Measurements from ENCODE around the gene NUP62.
A peak's percentile ranks its signal among the peaks of the same experiment; 100 is the strongest.

Gene NUP62

DNA sequence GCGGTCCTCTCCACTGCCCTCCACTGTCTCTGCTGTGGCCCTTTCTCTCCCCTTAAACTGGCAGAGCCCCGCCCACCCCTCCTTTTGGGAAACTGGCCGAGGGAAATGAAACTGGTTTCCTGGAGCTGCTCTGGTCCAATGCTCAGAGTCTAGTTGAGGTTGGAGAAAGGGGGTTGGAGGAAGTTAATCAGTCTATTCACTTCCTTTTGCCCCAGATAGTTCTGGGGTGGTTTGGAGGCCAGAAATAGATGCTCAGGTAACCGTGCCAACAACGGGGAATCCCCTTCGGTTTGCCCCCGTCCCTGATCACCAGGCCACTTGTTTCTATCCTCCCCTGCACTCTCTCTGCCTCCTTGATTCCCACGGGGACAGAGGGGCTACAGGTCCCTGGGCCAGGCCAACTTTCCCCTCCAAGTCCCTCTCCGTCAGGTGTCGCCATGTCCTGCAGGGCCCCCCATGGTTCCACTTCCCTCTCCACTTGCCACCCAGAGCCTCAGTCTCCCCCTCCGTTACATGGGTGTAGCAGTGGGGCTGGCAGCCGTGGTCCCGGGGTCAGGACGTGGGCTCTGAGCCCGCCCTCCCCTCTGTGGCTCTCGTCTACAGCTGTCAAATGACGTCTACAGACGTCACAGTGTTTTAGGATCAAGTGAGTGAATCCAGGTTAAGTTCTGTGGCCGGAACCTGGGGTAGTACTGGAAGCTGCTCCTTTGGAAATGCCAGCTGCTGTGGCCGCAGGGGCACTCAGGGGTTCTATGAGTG lies 32.3 kb downstream of the NUP62 start, which contains the start of gene IL4I1:
TSS of gene IL4I1 (minus strand) at position 25 of the 759 bp plus-strand sequence. CDS start 727 bp downstream, outside the sequence.
- peak; percentile 86 to 93 (median 90) for DNase-seq

DNA sequence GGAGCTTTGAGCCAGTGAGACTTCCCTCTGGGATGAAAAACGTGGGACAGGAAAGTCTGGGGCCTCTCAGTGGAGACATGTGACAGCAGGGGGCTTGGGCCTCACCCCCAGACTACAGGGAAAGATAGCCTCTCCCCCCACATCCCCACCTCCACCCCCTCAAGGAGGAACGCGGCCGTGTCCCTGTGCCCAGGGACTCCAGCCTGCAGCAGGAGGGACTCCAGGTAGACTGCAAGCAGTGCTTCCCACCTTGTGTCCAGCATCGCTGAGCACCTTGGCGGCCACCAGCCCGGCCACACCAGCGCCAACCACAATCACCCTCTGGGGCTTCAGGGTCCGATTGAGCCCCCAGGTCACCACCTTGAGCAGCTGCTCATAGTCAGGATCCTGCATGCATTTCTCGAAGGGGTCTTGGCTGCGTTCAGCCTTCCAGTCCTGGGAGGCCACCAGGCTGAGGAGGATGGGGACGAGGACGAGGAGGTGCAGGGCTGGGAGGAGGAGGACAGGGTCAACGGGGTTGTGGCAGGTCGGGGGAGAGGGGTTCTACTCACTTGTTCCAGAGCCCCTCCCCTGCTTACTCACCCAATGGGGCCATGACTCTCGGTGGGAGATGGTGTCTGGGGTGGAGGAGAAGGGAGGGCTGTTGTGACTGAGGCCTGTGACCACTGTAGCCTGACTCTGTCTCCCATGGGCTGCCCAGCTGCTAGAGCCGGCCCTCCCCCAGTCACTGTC lies 33.6 kb downstream of the NUP62 start:
- DNase-seq: no peak

DNA sequence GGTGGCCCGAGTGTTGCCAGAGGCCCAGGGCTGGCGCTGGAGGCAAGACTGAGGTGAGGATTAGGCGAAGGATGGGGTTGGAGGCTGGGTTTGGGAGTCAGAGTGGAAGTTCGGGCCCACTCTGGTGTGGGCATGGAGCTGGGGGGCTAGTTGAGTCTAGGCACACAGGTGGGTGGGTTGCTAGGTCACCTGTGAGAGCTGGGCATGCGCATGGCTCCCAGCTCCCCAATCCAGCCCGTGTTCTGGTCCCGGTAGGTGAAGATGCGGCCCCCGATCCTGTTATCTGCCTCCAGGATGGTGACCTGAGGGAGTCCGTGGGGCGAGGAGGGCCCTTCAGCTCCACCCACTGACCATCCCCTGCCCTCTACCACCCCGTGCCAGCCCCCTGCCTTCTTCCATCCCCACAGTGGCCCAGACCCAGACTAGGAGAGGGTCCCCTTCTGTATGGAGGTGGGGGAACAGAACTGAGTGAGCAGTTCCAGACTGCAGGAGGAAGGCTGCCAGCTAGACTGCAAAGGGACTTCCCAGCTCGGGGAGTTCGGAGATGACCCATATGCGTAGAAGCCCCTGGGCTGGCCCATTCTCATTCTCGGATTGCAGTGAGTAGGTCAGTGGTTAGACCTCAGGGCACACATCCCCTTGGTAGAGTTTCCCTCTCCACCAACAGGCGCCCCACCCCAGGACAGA lies 34.3 kb downstream of the NUP62 start:
- DNase-seq: peak; percentile 30 to 69 (median 54)

DNA sequence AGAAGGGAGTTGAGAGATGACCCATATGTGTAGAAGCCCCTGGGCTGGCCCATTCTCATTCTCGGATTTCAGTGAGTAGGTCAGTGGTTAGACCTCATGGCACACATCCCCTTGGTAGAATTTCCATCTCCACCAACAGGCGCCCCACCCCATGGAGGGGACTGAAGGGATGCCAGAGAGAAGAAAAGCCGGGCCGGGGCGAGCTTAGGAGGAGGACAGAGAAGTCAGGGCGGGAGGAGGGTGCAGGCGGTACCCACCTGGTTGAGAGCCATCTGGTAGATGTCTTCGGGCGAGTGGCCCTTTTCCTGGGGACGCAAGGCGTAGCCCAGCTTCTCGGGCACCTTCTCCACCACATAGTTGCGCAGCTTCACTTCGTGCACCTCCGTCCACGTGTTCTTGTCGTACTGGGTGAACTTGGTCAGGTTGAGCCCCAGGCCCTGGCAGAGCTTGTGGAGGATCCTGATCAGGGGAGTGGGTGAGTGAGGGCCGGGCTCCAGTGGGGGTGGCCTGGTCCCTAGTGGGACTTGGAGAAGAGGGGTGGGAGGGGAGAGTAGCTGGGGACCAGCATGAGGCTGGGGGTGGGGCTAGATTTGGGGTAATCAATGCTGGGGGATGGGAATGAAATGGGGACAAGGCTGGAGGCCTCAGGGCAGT lies 35.2 kb downstream of the NUP62 start:
- no peak for DNase-seq

DNA sequence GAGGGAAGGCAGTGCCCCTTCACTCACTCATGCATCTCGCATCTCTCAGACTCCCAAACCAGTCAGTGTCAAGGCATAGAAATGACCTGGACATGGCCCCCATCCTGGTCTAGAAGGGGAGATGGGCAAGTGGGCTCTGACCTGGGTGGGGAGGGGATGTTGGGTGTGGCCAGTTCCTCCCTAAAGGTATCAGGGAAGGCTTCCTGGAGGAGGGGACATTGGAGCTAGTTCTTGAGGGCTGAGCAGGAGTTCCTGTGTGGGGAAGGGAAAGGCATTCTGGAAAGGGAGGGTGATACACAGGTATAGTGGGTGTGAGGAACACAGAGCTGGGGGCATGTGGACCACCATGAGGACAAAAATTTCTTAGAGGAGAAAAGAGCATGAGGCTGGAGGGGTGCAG lies 36.6 kb downstream of the NUP62 start:
- DNase-seq: no peak

DNA sequence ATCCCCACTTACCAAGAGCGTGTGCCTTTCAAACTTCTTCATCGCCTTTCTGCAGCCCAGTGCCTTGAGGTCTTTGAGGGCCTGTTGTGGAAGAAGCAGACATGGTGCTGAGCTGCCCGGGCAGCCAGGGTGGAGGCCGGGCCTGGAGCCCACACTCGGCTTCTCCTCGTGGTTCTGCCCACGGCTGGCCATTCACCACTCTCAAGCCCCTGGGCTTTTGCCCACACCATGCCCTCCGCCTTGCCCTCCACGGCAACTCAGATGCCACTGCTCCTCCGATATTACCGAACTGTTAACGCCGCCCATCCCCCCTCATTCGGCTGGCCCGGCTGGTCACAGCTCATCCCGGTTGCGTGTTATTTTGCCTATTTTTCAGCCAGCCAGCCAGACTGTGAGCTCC lies 37.9 kb downstream of the NUP62 start:
- DNase-seq: no peak

DNA sequence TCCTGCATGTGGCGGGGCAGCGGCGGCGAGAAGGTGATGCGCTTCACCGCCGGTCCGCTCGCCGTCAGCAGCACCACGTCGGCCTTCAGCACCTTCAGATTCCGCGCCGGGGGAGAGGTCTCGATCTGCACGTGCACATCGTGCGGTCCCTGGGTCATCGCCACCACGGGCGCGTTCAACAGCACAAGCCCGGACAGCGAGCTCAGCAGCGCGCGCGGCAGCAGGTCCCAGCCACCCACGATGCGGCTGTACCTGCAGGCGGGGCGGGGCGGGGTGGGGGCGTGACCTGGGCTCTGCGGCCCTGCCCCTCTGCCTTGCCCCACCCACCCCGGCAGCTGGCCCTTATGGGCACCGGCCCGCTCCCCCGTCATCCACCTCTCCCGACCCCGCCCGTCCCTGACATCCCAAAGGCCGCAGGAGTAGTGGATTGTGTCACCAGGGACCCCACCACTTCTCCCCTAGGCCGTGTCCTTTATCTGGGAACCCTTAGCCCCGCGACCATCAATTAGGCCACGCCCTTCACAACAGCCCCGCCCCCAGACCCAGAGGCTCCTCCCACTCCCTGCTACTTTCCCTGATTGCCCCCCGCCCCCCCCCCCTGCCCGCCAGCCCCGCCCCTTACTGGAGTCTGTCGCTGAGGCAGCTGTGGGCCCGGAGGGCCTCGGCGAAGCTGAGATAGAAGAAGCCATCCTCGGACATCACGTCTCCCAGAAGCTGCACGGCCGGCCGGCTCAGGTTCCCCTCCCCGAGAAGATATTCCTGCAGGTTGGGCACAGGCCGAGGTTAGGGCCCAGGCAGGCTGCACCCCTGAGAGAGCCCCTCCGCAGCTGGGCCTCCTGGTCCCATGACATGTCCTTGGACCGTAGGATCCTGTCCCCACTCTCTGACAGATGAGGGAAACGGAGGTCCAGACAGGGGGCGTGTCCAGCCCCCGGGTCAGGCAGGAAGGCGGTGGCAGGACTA lies 38.7 kb downstream of the NUP62 start:
- DNase-seq: peak in 1 of 4 experiments; percentile 28

DNA sequence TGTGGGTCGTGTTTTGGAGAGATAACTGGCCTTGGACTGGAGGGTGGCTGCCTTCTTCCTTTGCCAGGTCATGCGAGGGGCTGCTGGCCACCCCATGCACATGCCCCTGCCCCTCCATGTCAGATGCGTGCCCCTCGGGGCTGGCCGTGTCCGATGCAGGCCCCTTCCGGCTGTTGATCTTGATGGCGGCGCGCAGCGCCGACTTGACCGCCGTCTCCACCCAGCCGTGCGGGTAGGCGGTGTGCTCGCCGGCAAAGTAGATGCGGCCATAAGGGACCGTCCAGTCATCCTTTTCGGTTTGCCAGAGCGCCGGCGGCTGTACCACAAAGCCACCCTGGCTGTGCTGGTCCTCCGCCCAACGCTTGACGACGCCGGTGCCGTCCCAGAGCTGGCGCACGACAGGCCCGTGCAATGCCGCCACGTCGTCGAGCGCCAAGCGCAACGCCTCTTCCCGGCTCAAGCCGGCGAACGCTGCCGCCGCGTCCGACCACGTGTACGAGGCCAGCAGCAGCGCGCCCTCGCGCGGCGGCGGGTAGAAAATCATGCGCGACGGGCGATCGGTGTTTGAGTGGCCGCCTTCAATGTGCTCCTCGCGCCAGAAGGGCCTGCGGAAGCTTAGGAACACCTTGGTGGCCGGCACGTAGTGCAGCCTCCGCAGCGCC lies 39.5 kb downstream of the NUP62 start:
- DNase-seq: peak; percentile 79 to 91 (median 84)

DNA sequence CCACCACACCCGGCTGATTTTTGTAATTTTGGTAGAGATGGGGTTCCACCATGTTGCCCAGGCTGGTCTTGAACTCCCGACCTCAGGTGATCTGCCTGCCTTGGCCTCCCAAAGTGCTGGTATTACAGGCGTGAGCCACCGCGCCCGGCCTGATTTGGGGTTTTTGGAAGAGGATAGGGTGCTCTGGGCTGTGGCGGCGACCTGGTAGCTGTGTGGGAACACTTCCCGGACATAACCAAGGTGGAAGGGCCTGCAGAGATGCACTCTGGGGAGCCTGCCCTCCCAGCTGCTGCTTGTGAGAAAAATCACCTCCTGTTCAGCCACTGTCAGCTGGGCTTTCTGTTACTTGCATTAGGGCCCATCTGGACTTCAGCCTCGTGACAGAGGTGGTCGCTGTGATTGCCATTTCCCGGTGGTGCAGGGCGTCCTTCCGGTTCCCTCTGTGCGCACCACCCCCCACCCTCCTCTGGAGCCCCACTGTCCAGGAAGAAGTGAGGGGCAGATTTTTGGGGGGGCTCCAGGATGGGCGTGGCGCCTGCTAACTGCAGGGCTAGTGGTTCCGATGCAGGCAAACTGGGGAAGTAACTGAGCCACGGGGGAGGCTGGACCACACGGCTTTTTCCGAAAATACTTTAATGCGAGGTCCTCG lies 40.1 kb downstream of the NUP62 start:
- no peak for DNase-seq

DNA sequence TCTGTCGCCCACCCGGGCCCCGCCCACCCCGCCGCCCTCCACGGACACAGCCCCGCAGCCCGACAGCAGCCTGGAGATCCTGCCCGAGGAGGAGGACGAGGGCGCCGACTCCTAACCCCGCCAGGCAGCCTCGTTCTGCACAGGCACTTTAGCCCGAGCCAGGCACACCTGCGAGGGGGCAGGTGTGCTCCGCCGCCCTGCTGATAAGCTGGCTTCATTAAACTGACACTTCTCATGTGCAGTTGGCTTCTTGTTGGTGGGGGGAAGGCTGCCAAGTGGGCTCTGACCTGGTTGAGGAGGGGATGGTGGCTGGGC lies 40.8 kb downstream of the NUP62 start:
- no peak for DNase-seq

DNA sequence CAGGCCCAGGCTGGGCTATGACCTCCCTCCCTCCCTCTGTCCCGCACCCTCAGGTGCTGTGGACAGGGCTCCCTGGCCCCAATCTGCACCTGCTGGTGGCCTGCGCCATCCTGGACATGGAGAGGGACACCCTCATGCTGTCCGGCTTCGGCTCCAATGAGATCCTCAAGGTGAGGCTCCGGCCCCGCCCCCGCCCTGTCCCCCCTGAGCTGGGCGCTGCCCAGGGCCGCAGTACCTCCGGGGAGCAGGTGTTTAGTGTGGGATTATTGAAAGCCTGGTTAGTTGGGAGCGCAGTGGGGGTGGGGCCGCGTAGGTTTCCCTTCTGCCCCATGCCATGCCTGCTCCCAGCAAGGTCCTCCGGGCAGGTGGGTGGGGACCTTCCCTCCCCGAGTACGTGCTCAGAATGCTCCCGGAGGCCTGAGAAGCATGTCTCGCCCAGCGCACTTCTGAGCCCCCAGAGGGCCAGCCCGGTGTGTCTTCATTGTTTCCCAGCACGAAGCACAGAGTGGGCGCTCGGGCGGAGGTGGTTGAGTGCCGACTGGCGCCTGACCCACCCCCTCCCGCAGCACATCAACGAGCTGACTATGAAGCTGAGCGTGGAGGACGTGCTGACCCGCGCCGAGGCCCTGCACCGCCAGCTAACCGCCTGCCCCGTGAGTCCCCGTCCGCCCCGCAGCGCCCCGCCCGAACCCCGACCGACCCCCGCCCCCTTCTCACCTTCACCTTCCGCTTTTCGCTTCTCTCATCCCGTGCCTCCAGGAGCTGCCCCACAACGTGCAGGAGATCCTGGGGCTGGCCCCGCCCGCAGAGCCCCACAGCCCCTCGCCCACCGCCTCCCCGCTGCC lies 41.4 kb downstream of the NUP62 start:
- DNase-seq: no peak

DNA sequence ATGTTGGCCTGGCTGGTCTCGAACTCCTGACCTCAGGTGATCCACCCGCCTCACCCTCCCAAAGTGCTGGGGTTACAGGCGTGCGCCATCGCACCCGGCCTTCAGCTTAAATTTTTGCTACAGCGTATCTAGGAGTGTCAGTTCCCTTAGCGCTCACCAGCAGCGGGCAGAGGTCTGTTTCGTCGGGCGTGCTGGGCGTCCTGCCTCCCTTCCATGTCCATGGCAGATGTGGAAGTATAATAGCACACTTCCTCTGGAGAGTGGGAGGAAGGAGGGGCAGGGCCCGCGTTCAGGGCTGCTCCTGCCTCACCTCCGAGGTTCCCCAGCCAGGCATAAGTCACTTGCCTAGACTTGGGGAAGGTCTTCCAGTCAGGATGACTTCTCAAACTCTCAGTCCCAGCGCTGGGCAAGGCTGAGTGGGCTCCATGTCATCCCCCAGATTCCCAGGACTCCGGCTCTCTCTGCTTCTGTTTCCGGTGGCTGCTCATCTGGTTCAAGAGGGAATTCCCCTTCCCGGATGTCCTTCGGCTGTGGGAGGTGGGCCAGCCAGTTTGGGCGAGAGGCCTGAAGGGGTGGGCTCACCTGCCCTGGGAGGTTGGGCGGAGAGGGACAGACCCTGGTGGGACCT lies 42.2 kb downstream of the NUP62 start:
- DNase-seq: peak in 2 of 4 experiments; percentile 23 to 25

DNA sequence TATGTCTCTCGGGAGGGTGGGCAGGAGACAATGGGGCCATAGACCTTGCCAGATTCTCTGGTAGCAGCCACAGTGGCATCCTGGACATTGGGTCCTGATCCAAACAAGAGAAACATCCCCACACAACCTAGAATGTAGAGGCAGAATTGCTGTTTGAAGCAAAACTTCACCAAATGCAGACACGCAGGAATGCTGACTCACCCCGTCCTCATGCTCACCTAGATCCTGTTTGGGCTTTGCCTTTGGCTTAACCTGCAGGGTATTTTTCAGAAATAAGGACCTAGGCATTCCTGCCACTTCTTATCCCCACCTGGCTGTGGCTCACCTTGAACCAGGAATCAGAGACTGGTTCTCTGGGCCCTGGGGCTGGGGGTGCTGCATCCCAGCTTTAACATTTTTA lies 44.5 kb downstream of the NUP62 start:
- DNase-seq: no peak

DNA sequence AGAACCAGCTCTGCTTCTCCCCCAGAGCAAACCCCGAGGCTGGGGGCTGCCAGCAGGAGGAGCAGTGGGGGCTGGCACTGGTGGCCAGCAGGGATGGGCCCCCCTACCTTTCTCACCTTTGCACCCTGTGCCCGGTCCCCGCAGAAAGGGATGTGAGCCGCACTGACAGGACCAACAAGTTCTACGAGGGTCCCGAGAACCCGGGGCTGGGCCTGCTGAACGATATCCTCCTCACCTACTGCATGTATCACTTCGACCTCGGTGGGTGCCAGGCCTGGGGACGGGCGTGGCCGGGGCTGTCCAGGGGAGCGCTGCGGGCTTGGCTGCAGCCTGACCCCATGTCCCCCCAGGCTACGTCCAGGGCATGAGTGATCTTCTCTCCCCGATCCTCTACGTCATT lies 45.2 kb downstream of the NUP62 start:
- no peak for DNase-seq

DNA sequence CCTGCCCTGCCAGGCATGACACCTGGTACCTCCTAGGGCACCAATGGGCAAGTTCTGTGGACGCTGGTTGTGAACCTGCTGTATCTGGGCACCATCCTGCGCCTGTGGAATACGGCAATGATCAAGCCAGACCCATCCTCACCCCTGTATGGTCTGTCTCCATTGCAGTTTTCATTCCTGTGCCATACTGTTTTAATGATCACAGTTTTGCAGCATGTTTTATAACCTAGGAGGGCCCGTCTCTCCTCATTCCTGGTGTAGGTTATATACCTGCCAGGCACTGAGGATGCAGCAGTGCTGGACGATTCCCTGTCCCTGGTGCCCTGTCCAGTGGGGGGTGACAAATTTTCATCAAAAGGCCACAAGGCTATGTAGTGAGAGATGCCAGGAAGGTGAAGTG lies 46.2 kb downstream of the NUP62 start:
- DNase-seq: no peak

DNA sequence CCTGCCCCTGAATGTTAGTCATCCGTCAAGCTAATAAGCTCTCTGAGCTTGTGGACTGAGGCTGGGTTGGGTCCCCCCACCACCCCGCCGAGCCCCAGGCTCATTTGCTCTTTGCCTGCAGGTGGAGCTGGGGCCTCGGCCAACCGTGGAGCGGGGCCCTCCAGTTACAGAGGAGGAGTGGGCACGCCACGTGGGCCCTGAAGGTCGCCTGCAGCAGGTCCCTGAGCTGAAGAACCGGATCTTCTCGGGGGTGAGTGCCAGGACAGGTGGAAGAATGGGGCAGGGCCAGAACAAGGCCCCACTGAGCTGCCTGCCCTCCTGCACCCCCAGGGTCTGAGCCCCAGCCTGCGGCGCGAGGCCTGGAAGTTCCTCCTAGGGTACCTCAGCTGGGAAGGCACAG lies 46.7 kb downstream of the NUP62 start:
- DNase-seq: no peak

DNA sequence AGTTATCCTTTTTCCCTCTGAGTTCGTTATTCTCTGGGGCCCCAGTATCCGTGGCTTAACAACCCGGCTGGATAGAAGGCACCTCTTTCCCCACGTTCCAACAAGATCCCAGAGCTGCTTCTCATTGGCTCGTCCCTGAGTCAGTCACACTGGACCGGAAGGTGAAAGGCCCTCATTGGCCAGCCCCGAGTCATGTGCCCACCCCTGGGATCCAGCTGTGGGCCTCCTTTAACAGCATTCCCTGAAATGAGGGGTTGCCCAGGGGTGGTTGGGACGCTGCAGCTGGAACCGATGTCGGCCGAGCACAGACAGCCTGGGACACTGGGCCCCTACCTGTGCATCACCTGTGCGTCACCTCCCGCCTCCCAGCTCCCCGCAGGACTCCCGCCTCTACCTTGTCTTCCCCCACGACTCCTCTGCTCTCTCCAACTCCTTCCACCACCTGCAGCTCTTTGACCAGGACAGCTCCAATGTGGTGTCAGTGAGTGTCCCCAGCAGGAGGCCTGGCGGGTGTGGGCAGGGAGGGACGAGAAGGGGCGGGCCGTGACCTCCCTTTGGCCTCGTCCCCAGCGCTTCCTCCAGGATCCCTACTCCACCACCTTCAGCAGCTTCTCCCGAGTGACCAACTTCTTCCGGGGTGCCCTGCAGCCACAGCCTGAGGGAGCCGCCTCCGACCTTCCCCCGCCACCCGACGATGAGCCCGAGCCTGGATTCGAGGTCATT lies 47.5 kb downstream of the NUP62 start:
- DNase-seq: peak in 1 of 4 experiments; percentile 36

DNA sequence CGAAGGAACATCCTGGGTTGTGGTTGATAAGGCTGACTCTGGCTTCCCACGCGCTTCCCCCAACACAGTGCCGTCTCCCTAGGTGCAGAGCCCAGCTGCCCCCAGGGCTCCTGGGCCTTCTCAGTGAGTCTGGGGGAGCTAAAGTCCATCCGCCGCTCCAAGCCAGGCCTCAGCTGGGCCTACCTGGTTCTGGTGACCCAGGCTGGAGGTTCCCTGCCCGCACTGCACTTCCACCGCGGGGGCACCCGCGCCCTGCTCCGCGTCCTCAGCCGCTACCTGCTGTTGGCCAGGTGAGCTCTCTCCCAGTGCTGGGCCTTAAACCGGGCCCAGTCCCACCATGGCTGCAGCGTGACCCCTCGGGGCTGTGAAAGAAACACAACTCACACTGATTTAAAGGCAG lies 48.1 kb downstream of the NUP62 start:
- DNase-seq: no peak

Measured in suppressor macrophage (primary cell).